K562 (cell line): ENCODE measurements around the gene BEST2. TPM values are rescaled to one million over a fixed set of nuclear protein-coding genes. Genes with fewer than 3 reads are reported as not detected.

Source experiments
- CBX3 ChIP-seq, 2 experiments: IDR thresholded peaks; 1 replicate in 1 of 2; 2 replicates in 1 of 2; pipeline ENCODE4 v1.6.1; 2012; ENCODE audit warnings: inconsistent platforms in 2 of 2, low read length in 2 of 2, borderline replicate concordance in 1 of 2, control low read depth in 1 of 2
- E2F3 ChIP-seq: fragments of 250-450 bp; sonication (Bioruptor Pico); IDR thresholded peaks from 2 replicates; pipeline ENCODE4 v1.4.0; 2020; ENCODE audit warnings: mild to moderate bottlenecking
- HDAC2 ChIP-seq: fragments of 450-650 bp; IDR thresholded peaks from 2 replicates; pipeline ENCODE4 v1.6.1; 2016; ENCODE audit warnings: mild to moderate bottlenecking
- HNRNPL ChIP-seq: fragments of 200-400 bp; formaldehyde crosslinking; IDR thresholded peaks from 2 replicates; pipeline ENCODE4 v1.6.1; 2017; ENCODE audit warnings: low read depth, mild to moderate bottlenecking, low read length
- HNRNPLL ChIP-seq: fragments of 200-400 bp; formaldehyde crosslinking; IDR thresholded peaks from 2 replicates; pipeline ENCODE4 v1.6.1; 2017; ENCODE audit warnings: low read length, low read depth, mild to moderate bottlenecking; ENCODE audit not compliant: poor library complexity, severe bottlenecking
- HOXB6 ChIP-seq: fragments of 250-450 bp; sonication (Bioruptor Pico); IDR thresholded peaks from 2 replicates; pipeline ENCODE4 v1.5.1; 2022; ENCODE audit warnings: mild to moderate bottlenecking, borderline replicate concordance
- IRF2 ChIP-seq: sonication (generic); formaldehyde crosslinking; IDR thresholded peaks from 2 replicates; pipeline ENCODE4 v1.8.1; 2022; ENCODE audit warnings: mild to moderate bottlenecking, missing genetic modification reagents
- JUN ChIP-seq, 2 experiments: sonication (generic) in 1 of 2; formaldehyde crosslinking in 1 of 2; IDR thresholded peaks; 2 replicates each; pipeline versions ENCODE4 v1.6.1 to v1.8.0; 2012 to 2022; ENCODE audit warnings: borderline replicate concordance in 2 of 2, mild to moderate bottlenecking in 2 of 2, improper control_type of control experiment in 1 of 2, low read depth in 1 of 2, low read length in 1 of 2, missing genetic modification reagents in 1 of 2
- NELFE ChIP-seq: IDR thresholded peaks from 2 replicates; pipeline ENCODE4 v1.6.1; 2011; ENCODE audit warnings: mild to moderate bottlenecking; ENCODE audit not compliant: insufficient read depth, insufficient read length
- NFIX ChIP-seq: fragments of 250-450 bp; sonication (Bioruptor Pico); IDR thresholded peaks from 2 replicates; pipeline ENCODE4 v1.4.0; 2020; ENCODE audit warnings: low read depth, mild to moderate bottlenecking, moderate library complexity
- NFRKB ChIP-seq: fragments of 450-650 bp; IDR thresholded peaks from 2 replicates; pipeline ENCODE4 v1.6.1; 2016; ENCODE audit warnings: low read depth
- PYGO2 ChIP-seq: fragments of 450-650 bp; IDR thresholded peaks from 2 replicates; pipeline ENCODE4 v1.6.1; 2016; ENCODE audit warnings: mild to moderate bottlenecking, missing genetic modification characterization, moderate library complexity, missing compliant biosample characterization
- RBM15 ChIP-seq: fragments of 200-400 bp; formaldehyde crosslinking; IDR thresholded peaks from 2 replicates; pipeline ENCODE4 v1.6.1; 2018; ENCODE audit warnings: mild to moderate bottlenecking, low read length, moderate library complexity; ENCODE audit not compliant: insufficient read depth
- RNF2 ChIP-seq: sonication (generic); IDR thresholded peaks from 2 replicates; pipeline ENCODE4 v1.6.1; 2016
- SIN3A ChIP-seq, 2 experiments: fragments of 150-350 bp in 1 of 2; IDR thresholded peaks; 2 replicates each; pipeline ENCODE4 v1.6.1; 2011 to 2016; ENCODE audit warnings: borderline replicate concordance in 2 of 2, low read depth in 2 of 2, low read length in 2 of 2, mild to moderate bottlenecking in 2 of 2, moderate library complexity in 2 of 2; ENCODE audit not compliant: control insufficient read depth in 1 of 2
- SMAD4 ChIP-seq: fragments of 250-450 bp; sonication (Bioruptor Pico); conservative IDR thresholded peaks from 2 replicates; pipeline ENCODE4 v1.8.0; 2021; ENCODE audit warnings: inconsistent platforms, mild to moderate bottlenecking, moderate library complexity
- SMARCC2 ChIP-seq: fragments of 450-650 bp; IDR thresholded peaks from 2 replicates; pipeline ENCODE4 v1.6.1; 2017; ENCODE audit warnings: antibody characterized with exemption, moderate library complexity, mild to moderate bottlenecking, low read depth
- SRSF1 ChIP-seq: fragments of 200-400 bp; formaldehyde crosslinking; IDR thresholded peaks from 2 replicates; pipeline ENCODE4 v1.6.1; 2017; ENCODE audit warnings: mild to moderate bottlenecking, low read depth, low read length, moderate library complexity
- ZKSCAN8 ChIP-seq: fragments of 200-800 bp; sonication (Bioruptor generic); IDR thresholded peaks from 2 replicates; pipeline ENCODE4 v1.6.1; 2016; ENCODE audit warnings: missing genetic modification characterization, missing compliant biosample characterization
- ZNF41 ChIP-seq: fragments of 250-450 bp; sonication (Bioruptor Pico); conservative IDR thresholded peaks from 2 replicates; pipeline ENCODE4 v1.4.0; 2020; ENCODE audit warnings: mild to moderate bottlenecking
- ZNF551 ChIP-seq: fragments of 250-450 bp; sonication (Bioruptor Pico); IDR thresholded peaks from 2 replicates; pipeline ENCODE4 v1.5.0; 2021; ENCODE audit warnings: mild to moderate bottlenecking, moderate library complexity
- ZNF584 ChIP-seq: fragments of 200-800 bp; sonication (Bioruptor generic); IDR thresholded peaks from 2 replicates; pipeline ENCODE4 v1.6.1; 2016; ENCODE audit warnings: low read depth, mild to moderate bottlenecking, missing genetic modification characterization, missing compliant biosample characterization
- polyA plus RNA-seq, 8 experiments: library from polyadenylated mRNA; depleted of rRNA in 4 of 8; stranded (reverse) in 5 of 8; unstranded in 3 of 8; fragments of >200 nt; fragmentation: Nextera tagmentation in 2 of 8; fragmentation: Illumina TruSeq in 1 of 8; extraction: Ambion mirVana in 2 of 8; extraction: Trizol in 1 of 8; gene quantifications; 2 replicates each; pipeline versions ENCODE4 v1.2.1 to v1.2.3, GENCODE V29; 2011 to 2014; ENCODE audit warnings: inconsistent platforms in 1 of 8, missing spikeins in 1 of 8
- total RNA-seq, 7 experiments: library from RNA; depleted of rRNA in 6 of 7; stranded (reverse); fragments of >200 nt in 6 of 7; fragmentation: Illumina TruSeq in 2 of 7; extraction: Trizol in 2 of 7; gene quantifications; 2 replicates each; pipeline versions ENCODE4 v1.2.1 to v1.2.3, GENCODE V29; 2011 to 2021; ENCODE audit warnings: low replicate concordance in 1 of 7
- TF ChIP-seq, protein P1 (sequence below): sonication (generic); formaldehyde crosslinking; IDR thresholded peaks from 2 replicates; pipeline ENCODE4 v1.8.0; 2022; ENCODE audit warnings: missing genetic modification reagents, mild to moderate bottlenecking, borderline replicate concordance

BEST2 gene
- total and polyA plus RNA-seq, 9 of the 15 experiments (the other 6 are each of a cell fraction or from before 2014, with no cell fraction given): not detected

DNA sequence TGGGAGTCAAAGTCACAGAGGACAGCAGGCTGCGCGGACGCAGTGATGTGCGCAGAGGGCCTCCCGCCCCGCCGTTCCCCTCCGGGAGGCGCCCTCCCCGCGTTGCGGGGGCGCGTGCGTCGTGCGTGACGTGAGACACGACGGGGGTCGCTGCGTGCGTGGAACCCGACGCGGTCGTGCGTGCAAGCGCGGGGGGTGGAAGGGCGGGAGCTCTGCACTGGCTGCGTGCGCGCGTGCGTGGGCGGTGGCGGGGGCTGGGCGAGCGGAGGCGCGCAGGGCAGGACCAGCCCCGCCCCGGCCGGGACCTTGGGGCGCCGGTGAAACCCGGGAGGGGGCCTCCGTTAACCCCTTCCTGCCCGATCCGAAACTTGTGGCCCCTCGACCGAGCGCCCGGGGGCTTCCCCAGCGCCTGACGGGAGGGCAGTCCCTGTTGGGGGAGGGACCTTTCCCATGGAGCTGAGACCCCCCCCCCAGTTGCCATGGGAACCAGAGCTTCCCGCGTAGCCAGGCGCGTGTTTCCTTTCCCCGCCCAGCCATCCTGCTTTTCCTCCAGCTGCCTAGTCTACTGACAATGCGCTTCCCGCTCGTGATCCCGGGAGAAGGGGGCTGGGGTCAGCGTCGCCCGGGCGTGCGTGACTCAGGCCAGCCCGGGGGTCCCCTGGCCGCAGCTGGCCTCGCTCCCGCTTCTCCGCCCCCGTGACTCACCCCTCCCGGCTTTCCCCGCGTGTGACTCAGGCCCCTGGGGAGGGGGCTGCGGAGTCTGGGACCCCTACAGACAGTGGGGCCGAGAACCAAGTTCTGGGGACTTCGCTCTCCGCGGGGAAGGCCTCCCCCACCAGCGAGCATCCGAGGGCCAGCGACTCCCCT lies 31.1 kb downstream of the BEST2 start (continued):
- TF ChIP-seq RBM15 (no peak), CBX3 (IDR thresholded peaks at IDR 0.05; ENCODE audit: borderline replicate concordance in 1 of 2, low read length in 2 of 2) (peak in 1 of 2 experiments; percentile 61; a peak in 1 of 3 replicates), NFRKB (peak; percentile 15; the same call in 1 of the 2 replicates), NFIX (CRISPR knock-in tag) (no peak), ZNF551 (CRISPR knock-in tag) (no peak), JUN (IDR thresholded peaks at IDR 0.05; ENCODE audit: borderline replicate concordance, low read depth, low read length) (peak; percentile 44; the same call in 1 of the 2 replicates), JUN (CRISPR knock-in tag; IDR thresholded peaks at IDR 0.05; ENCODE audit: borderline replicate concordance) (no peak), SRSF1 (0 out of 2 replicates have a peak, but pooled peaks have one; percentile 59), E2F3 (CRISPR knock-in tag) (peak; percentile 71), ZNF584 (no peak), ZKSCAN8 (CRISPR knock-in tag) (no peak), IRF2 (CRISPR knock-in tag) (no peak), SIN3A (IDR thresholded peaks at IDR 0.05; ENCODE audit: borderline replicate concordance in 2 of 2, control insufficient read depth in 1 of 2, low read depth in 2 of 2, low read length in 2 of 2) (peak; percentile 76 to 89; a peak in 2 of 4 replicates), NELFE (no peak), ZNF41 (CRISPR knock-in tag) (no peak), RNF2 (0 out of 2 replicates have a peak, but pooled peaks have one; percentile 38), SMAD4 (CRISPR knock-in tag) (peak; percentile 92), HNRNPLL (peak; percentile 62), HDAC2 (peak; percentile 78; the same call in 1 of the 2 replicates), SMARCC2 (no peak), HOXB6 (no peak), PYGO2 (tag) (no peak), HNRNPL (peak; percentile 81)
- TF ChIP-seq, protein P1, sequence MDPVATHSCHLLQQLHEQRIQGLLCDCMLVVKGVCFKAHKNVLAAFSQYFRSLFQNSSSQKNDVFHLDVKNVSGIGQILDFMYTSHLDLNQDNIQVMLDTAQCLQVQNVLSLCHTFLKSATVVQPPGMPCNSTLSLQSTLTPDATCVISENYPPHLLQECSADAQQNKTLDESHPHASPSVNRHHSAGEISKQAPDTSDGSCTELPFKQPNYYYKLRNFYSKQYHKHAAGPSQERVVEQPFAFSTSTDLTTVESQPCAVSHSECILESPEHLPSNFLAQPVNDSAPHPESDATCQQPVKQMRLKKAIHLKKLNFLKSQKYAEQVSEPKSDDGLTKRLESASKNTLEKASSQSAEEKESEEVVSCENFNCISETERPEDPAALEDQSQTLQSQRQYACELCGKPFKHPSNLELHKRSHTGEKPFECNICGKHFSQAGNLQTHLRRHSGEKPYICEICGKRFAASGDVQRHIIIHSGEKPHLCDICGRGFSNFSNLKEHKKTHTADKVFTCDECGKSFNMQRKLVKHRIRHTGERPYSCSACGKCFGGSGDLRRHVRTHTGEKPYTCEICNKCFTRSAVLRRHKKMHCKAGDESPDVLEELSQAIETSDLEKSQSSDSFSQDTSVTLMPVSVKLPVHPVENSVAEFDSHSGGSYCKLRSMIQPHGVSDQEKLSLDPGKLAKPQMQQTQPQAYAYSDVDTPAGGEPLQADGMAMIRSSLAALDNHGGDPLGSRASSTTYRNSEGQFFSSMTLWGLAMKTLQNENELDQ (CRISPR knock-in tag): no peak
- TF ChIP-seq, all 486 proteins: peak for 148
